Tibial nerve (tissue), 4 donors: ENCODE results near the gene TPRX1. TPM values are rescaled to one million over a fixed set of nuclear protein-coding genes. Genes with fewer than 3 reads are reported as not detected.
"Not testable (repeated sequence)": the region's sequence is repeated elsewhere in the genome, so short reads cannot be mapped to it uniquely, and the experiment has no call there.

Experiments
- DNase-seq, 2 donors: peaks; one replicate each; pipeline ENCODE4 v3.0.0-alpha.2; 2019; ENCODE audit warnings: low spot score in 2 of 2
- H3K27ac ChIP-seq, 4 donors: fragments of 200-600 bp; sonication (generic) in 3 of 4; one replicate each; pipeline ENCODE4 v1.5.1; 2017 to 2019; ENCODE audit warnings: mild to moderate bottlenecking in 1 of 4
- H3K27me3 ChIP-seq, 2 donors: fragments of 200-600 bp; sonication (generic) in 1 of 2; one replicate each; pipeline versions ENCODE4 v1.5.1 to v1.6.0; 2017 to 2019
- H3K36me3 ChIP-seq, 3 donors: fragments of 200-600 bp; sonication (generic); one replicate each; pipeline ENCODE4 v1.5.1; 2018 to 2019
- H3K4me1 ChIP-seq, 4 donors: fragments of 200-600 bp; sonication (generic) in 3 of 4; one replicate each; pipeline ENCODE4 v1.5.1; 2017 to 2019
- H3K4me3 ChIP-seq, 4 donors: fragments of 200-600 bp; sonication (generic) in 3 of 4; one replicate each; pipeline ENCODE4 v1.5.1; 2017 to 2019; ENCODE audit warnings: mild to moderate bottlenecking in 1 of 4, moderate library complexity in 1 of 4
- H3K9me3 ChIP-seq, 4 donors: fragments of 200-600 bp; sonication (generic) in 3 of 4; one replicate each; pipeline ENCODE4 v1.5.1; 2017 to 2019
- EP300 ChIP-seq, 2 donors: sonication (generic); formaldehyde crosslinking; IDR thresholded peaks; one replicate each; pipeline ENCODE4 v1.6.1; 2017; ENCODE audit warnings: antibody characterized with exemption in 2 of 2, mild to moderate bottlenecking in 1 of 2
- POLR2A ChIP-seq, 2 donors: fragments of 450-650 bp; IDR thresholded peaks; one replicate each; pipeline ENCODE4 v1.6.1; 2017; ENCODE audit warnings: antibody characterized with exemption in 2 of 2, mild to moderate bottlenecking in 2 of 2, moderate library complexity in 2 of 2
- WGBS, 2 donors: methylation state at CpG; one replicate each; pipeline ENCODE4 v1.1.5; 2018; 5-methylcytosine and 5-hydroxymethylcytosine counted together
- total RNA-seq, 4 donors: library from RNA; depleted of rRNA; stranded (reverse); fragments of >200 nt; gene quantifications; one replicate each; pipeline ENCODE4 v1.1.0, GENCODE V29; 2016
- TF ChIP-seq, protein P1 (sequence below), 5 experiments: fragments of 200-600 bp in 3 of 5; fragments of 450-650 bp in 2 of 5; sonication (generic) in 3 of 5; IDR thresholded peaks; one replicate each; pipeline ENCODE4 v1.5.1; 2016 to 2019; ENCODE audit warnings: antibody characterized with exemption in 5 of 5, mild to moderate bottlenecking in 3 of 5, moderate library complexity in 2 of 5

Gene TPRX1
- total RNA-seq, 4 donors from 2014 or later: not detected

DNA sequence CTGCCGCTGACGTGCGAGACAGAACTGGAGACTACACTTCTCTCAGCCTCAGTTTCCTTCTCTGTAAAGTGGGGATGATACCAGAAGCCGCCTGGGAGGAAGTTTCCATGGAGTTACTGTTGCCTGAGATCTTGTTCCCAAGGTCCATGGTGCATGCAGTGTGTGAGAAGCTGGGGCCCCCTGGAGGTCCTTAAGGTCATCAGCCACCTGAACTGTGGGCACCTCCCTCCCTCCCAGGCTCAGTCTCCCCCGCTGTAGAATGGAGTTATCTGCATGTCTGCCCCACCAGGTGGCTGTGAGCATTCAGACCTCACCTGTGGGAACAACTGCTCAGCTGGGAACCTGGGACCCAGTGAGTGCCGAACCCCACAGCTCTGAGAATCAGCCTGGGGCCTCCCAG is 20.0 kb upstream of the TPRX1 start:
- Histone ChIP-seq H3K36me3 (no peaks in the 10 kb centered on the region), H3K27ac (no peak overlapping the region), H3K9me3 (peaks cover 0 to 7% (median 0%) of the 10 kb centered on the region in 4 donors), H3K4me3 (no peak overlapping the region), H3K27me3 (peaks cover 0 to 28% of the 10 kb centered on the region in 2 donors), H3K4me1 (no peaks in the 10 kb centered on the region)
- 71 to 79% methylated on average over 5 to 6 of the region's 6 CpGs for WGBS, 2 donors
- DNase-seq: no peak
- no peak for TF ChIP-seq POLR2A (IDR thresholded peaks at IDR 0.05)
- TF ChIP-seq, protein P1, sequence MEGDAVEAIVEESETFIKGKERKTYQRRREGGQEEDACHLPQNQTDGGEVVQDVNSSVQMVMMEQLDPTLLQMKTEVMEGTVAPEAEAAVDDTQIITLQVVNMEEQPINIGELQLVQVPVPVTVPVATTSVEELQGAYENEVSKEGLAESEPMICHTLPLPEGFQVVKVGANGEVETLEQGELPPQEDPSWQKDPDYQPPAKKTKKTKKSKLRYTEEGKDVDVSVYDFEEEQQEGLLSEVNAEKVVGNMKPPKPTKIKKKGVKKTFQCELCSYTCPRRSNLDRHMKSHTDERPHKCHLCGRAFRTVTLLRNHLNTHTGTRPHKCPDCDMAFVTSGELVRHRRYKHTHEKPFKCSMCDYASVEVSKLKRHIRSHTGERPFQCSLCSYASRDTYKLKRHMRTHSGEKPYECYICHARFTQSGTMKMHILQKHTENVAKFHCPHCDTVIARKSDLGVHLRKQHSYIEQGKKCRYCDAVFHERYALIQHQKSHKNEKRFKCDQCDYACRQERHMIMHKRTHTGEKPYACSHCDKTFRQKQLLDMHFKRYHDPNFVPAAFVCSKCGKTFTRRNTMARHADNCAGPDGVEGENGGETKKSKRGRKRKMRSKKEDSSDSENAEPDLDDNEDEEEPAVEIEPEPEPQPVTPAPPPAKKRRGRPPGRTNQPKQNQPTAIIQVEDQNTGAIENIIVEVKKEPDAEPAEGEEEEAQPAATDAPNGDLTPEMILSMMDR (IDR thresholded peaks at IDR 0.05): no peak
- TF ChIP-seq EP300 (IDR thresholded peaks at IDR 0.05): no peak

DNA sequence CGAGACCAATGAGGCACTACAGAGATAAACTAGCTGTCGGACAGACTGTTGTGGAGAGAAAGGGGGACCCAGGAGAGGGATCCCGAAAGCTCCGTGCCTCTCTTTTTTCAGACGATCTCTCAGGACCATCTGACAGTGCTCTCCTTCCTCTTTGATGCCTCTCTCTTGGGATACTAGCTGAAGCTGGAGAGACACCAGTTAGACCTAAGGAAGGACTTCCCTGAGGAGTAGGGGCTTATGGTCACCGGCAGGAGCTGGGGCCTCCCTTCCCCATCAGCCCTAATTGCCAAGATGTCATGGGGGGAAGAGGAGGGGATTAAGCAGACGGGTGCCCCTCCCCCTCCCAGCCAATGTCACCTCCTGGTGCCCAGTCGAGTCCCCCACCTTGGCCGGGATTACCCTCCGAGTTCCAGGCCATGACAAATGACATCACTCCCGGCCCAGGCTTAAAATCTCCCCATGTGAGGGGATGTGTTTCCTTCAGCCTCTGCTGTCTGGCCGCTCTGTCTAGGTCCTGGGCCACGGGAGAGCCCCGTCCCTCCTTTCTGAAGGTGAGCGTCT is 17.2 kb upstream of the TPRX1 start, which contains the start of gene CRX:
Gene CRX (plus strand): TSS at position 478 of the 561 bp plus-strand sequence. CDS start 12,507 bp downstream, outside the sequence.
- Histone ChIP-seq H3K4me3 (no peak within 1 kb of the TSS), H3K27me3 (peaks cover 0 to 40% of the 10 kb centered on the region in 2 donors), H3K36me3 (no peaks in the 10 kb centered on the region), H3K27ac (no peak within 1 kb of the TSS), H3K9me3 (peaks cover 0 to under 1% (median 0%) of the 10 kb centered on the region in 4 donors), H3K4me1 (no peaks in the 10 kb centered on the region)
- no peak for TF ChIP-seq POLR2A (IDR thresholded peaks at IDR 0.05)
- TF ChIP-seq EP300 (IDR thresholded peaks at IDR 0.05): no peak
- TF ChIP-seq, protein P1 (IDR thresholded peaks at IDR 0.05): no peak
- no peak for DNase-seq
- 39 to 43% methylated on average over 15 of the region's 15 CpGs for WGBS, 2 donors

DNA sequence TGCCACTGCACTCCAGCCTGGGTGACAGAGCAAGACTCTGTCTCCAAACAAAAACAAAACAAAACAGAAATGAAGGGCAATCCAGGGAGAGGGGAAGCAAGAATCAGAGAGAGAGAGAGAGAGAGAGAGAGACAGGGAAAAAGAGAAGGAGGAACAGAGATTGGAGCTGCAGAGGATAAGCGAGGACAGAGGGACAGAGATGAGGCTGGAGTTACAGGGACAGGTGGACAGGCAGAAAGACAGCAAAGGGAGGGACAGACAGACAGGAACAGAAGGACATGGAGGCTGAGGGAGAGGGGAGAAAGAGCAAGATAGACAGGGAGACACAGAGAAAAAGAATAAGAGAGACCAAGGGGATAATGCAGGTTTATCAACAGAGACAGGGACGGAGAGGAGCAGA is 16.1 kb upstream of the TPRX1 start:
- Histone ChIP-seq H3K4me1 (no peaks in the 10 kb centered on the region), H3K4me3 (no peak overlapping the region), H3K27ac (no peak overlapping the region), H3K36me3 (no peaks in the 10 kb centered on the region), H3K27me3 (peaks cover 0 to 40% of the 10 kb centered on the region in 2 donors), H3K9me3 (no peaks in the 10 kb centered on the region)
- DNase-seq: no peak
- no peak for TF ChIP-seq EP300 (IDR thresholded peaks at IDR 0.05)
- no peak for TF ChIP-seq POLR2A (IDR thresholded peaks at IDR 0.05)
- TF ChIP-seq, protein P1 (IDR thresholded peaks at IDR 0.05): no peak
- WGBS, 2 donors: 61 to 65% methylated on average over 2 of the region's 2 CpGs

DNA sequence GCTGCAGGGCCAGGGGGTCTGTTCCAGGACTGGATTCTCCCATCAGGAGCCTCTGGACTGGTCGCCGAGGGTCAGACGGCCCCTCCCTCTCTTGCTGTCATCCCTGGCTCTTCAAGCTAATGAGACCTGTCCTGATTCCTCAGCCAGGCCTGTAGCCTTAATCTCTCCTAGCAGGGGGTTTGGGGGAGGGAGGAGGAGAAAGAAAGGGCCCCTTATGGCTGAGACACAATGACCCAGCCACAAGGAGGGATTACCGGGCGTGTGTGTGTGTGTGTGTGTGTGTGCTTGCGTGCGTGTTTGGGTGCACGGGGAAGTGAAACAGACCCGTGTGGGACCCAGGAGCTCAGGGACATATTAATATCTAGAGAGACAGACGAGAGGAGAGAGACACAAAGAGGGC is 15.5 kb upstream of the TPRX1 start:
- H3K9me3 ChIP-seq: no peaks in the 10 kb centered on the region
- DNase-seq: no peak
- no peaks in the 10 kb centered on the region for H3K36me3 ChIP-seq
- WGBS, 2 donors: 8 to 13% methylated on average over 10 of the region's 10 CpGs
- H3K4me1 ChIP-seq: no peaks in the 10 kb centered on the region
- no peak overlapping the region for H3K27ac ChIP-seq
- peaks cover 0 to 40% of the 10 kb centered on the region in 2 donors for H3K27me3 ChIP-seq
- H3K4me3 ChIP-seq: no peak overlapping the region
- no peak for TF ChIP-seq EP300 (IDR thresholded peaks at IDR 0.05)
- TF ChIP-seq POLR2A (IDR thresholded peaks at IDR 0.05): no peak
- TF ChIP-seq, protein P1 (IDR thresholded peaks at IDR 0.05): no peak

DNA sequence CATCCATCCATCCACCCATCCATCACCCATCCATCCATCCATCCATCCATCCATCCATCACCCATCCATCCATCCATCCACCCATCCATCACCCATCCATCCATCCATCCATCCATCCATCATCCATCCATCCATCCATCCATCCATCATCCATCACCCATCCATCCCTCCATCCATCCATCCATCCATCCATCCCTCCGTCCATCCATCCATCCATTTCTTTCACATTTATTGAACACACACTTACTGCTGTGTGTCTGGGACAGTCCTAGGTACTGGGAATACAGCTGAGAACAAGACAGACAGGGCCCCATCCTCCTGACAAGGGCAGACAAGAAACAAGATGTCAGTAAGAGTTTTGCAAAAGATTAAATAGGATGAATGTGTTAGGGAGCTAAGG is 13.9 kb upstream of the TPRX1 start:
- not testable (repeated sequence) for H3K27ac ChIP-seq, H3K4me1 ChIP-seq, H3K36me3 ChIP-seq, H3K4me3 ChIP-seq, DNase-seq, H3K9me3 ChIP-seq
- H3K27me3 ChIP-seq: peaks cover 0 to 40% of the 10 kb centered on the region in 2 donors
- WGBS, 2 donors: 92 to 100% methylated on average over 1 of the region's 1 CpG

DNA sequence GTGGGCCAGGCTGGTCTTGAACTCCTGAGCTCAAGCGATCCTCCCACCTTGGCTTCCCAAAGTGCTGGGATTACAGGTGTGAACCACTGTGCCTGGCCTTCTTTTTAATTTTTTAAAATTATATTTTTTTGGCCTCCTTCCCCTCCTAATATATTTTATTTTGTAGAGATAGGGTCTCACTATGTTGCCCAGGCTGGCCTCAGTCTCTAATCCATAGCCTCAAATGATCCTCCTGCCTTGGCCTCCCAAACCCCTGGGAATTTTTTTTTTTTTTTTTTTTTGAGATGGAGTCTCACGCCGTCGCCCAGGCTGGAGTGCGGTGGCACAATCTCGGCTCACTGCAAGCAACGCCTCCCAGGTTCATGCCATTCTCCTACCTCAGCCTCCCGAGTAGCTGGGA is 11.9 kb upstream of the TPRX1 start:
- not testable (repeated sequence) for H3K4me1 ChIP-seq, H3K27ac ChIP-seq, H3K9me3 ChIP-seq, H3K4me3 ChIP-seq, DNase-seq, H3K36me3 ChIP-seq
- 96 to 99% methylated on average over 8 of the region's 8 CpGs for WGBS, 2 donors
- peaks cover 0 to 28% of the 10 kb centered on the region in 2 donors for H3K27me3 ChIP-seq
